Left colon (tissue), 2 donors: Measurements from ENCODE around the gene LZTR1. TPM values are rescaled to one million over a fixed set of nuclear protein-coding genes. Genes with fewer than 3 reads are reported as not detected.

Experiments used
- ATAC-seq: fragments of 200-7000 bp; cut with Tn5 transposase; one replicate; pipeline ENCODE4 v1.9.1; 2020; ENCODE audit warnings: mild to moderate bottlenecking, moderate library complexity
- DNase-seq, 2 donors: peaks; one replicate each; pipeline ENCODE4 v3.0.0-alpha.2; 2020
- intact Hi-C, 2 donors: fragments of 100-400 bp; cut with DNase I in 1 of 2; cut with micrococcal nuclease in 1 of 2; formaldehyde crosslinking; loops; one replicate each; pipeline versions ENCODE4 v1.11.2 to v1.14.0; 2022; cut with DNase I, micrococcal nuclease
- total RNA-seq, 2 donors: library from RNA; stranded (reverse); fragmentation: NEBNext Ultra II Directional; extraction: Animal tissue kit (Norgen Biotek cat#: 25700); gene quantifications; one replicate each; pipeline ENCODE4 v1.2.1, GENCODE V29; 2021
- donor health status: DM: no; HTN: no; CAD: no.
- donor health status: DM: yes; HTN: yes; CAD: no.

The LZTR1 gene
- total RNA-seq, 2 donors from 2014 or later, result 49.9 to 50.4 TPM

- ATAC-seq (no peak), DNase-seq (no peak)
- intact Hi-C loops, result no loop called here
Observed at GRCh38 chr22:20990184-20991180, 8.4 kb downstream of the LZTR1 start.

- ATAC-seq (no peak), DNase-seq (no peak)
- intact Hi-C loops, result no loop called here
Observed at GRCh38 chr22:20991252-20992055, 9.4 kb downstream of the LZTR1 start.

DNA sequence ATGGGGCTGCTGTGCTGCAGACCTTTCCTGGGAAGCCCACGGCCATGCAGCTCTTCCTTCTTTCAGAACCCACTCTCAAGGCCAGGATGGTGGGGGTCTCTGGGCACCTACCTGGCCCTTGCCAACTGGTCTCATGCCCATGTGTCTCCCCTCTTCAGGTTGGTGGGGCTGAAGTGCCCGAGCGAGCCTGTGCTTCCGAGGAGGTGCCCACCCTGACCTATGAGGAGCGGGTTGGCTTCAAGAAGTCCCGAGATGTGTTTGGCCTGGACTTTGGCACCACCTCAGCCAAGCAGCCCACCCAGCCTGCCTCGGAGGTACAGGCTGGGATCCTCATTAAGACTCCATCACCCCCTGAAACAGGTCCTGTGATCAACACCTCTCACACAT lies 10.0 kb downstream of the LZTR1 start:
- ATAC-seq (no peak), DNase-seq (no peak)
- intact Hi-C loops, result no loop called here

DNA sequence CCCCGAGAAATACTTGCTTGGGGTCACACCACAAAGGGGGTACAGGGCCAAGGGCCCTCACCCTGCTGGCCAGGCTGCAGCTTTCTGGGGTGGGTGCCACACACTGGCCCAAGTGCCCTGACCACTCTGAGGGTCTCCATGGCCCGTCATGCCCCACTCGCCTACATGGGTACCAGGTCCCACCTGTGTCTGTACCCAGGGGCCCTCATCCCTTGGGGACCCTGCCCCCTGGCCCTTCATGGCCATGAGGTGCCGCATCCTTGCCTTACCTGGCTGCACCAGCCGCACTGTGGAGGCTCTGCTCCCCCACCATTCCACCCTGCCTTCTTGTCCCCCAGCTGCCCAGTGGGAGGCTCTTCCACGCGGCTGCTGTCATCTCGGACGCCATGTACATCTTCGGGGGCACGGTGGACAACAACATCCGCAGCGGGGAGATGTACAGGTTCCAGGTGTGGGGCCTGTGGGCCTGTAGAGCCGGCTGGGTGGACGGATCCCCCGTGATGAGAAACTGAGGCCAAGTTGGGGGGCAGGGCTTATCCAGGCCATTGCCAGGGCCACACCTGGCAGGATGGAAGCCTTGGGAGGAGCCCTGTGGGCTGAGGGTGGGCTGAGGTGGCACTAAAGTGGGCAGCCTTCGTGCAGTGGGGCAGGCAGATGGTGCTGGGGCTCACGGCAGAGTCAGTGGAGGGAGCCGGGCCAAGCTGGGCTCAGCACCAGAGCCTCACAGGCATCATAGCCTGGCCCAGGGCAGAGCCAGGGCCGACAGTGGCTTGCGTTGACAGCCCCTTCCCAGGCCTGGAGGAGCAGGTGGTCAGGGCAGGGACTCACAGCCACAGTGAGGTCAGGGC lies 10.6 kb downstream of the LZTR1 start:
- ATAC-seq (no peak), DNase-seq (no peak)
- intact Hi-C loops, result no loop called here

DNA sequence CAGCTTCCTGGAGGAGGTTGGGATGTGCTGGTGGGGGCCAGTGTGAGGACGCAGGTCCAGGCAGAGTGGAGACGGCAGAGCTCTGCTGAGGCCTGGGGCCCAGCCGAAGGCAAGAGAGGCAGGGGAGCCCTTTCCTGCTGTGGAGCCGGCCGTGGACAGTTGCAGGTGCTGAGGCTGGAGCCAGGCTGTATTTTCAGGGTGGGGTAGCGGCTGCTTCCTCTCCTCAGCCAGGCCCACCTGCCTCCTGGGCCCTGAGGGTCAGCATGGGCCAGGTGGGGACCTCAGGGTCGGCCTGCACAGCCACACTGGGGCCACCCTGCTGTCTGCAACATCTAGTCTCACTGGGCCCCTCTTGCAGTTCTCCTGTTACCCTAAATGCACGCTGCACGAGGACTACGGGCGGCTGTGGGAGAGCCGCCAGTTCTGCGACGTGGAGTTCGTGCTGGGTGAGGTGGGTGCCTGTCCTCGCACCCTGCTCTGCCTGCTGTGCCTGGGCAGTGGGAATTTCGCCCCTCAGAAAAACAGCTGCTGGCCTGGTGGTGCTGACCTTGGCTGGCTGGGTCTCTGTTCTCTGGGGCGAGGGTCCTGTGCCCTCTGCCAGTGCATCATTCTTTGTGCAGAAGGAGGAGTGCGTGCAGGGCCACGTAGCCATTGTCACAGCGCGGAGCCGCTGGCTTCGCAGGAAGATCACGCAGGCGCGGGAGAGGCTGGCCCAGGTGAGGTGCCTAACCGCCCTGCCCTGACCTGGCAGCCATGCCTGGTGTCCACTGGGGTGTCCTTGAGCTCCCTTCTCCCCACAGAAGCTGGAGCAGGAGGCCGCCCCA lies 11.4 kb downstream of the LZTR1 start:
- ATAC-seq (no peak), DNase-seq (no peak)
- intact Hi-C loops, result no loop called here

DNA sequence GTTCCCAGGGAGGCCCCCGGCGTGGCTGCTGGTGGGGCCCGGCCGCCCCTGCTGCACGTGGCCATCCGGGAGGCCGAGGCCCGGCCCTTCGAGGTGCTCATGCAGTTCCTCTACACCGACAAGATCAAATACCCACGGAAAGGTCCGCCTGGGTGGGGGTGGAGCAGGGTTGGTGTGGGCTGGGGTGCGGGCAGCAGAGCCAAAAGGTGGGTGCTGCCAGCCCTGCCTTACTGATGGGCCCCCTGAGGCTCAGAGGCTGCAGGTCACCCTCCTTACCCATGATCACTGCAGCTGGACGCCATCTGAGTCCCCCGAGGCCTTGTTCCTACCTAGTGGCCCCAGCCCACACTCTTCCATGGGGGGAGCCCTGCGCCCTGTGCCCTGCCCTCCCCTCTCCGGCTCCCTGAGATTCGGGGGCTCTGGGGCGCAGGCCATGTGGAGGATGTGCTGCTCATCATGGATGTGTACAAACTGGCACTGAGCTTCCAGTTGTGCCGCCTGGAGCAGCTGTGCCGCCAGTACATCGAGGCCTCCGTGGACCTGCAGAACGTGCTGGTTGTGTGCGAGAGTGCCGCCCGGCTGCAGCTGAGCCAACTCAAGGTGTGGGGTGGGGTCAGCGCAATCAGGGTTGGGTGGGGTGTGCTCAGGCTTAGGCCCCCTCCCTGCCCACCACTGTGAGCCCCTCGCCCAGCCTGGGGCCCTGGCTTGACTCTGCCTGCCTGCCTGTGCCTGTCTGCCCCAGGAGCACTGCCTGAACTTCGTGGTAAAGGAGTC lies 12.2 kb downstream of the LZTR1 start:
- intact Hi-C loops, result no loop called here
- no peak for ATAC-seq
- DNase-seq, result no peak

DNA sequence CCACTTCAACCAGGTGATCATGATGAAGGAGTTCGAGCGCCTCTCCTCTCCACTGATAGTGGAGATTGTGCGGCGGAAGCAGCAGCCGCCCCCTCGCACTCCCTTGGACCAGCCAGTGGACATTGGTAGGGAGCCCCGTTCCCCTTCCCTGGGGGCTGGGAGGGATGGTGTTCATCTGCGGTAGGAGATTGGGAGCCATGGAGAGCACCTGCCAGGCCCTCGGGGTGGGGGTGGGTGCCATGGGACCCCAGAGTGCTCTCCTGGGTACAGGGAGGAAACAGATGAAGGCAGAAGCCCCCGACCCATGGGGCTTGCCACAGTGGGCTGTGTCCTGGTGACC lies 12.8 kb downstream of the LZTR1 start:
- intact Hi-C loops, result no loop called here
- ATAC-seq, result no peak
- no peak for DNase-seq

DNA sequence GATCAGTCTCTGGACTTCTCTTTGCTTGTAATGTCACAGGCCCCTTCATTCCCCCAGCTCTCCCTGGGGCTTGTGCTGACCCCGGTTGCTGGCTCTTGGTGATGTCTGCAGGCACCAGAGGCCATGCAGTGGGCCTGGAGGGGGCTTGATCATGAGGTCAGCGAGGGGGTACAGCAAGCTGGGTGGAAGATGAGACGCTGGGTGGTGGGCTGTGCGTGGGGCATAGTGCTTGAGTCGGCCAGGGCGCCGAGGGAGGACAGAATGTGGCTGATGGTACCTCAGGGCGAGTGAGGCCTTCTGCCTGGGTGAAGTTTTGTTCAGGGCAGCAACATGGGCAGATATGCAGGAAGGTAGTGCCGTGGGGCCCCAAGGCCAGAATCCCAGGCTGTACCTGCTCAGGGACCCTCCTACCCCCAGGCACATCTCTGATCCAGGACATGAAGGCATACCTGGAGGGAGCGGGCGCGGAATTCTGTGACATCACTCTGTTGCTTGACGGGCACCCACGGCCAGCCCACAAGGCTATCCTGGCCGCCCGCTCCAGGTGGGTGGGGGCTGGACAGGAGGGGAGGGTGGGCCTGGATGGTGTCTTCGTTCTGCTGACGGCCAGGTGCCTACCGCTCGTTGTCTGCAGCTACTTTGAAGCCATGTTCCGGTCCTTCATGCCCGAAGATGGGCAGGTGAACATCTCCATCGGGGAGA lies 13.4 kb downstream of the LZTR1 start:
- intact Hi-C loops, result no loop called here
- DNase-seq, result no peak
- no peak for ATAC-seq

- DNase-seq (no peak), ATAC-seq (no peak)
- intact Hi-C loops, result no loop called here
Observed at GRCh38 chr22:20996031-20996410, 13.9 kb downstream of the LZTR1 start.

GRCh38 chr22:20996598-20997535 lies 14.8 kb downstream of the LZTR1 start:
- intact Hi-C loops, result no loop called here
- no peak for DNase-seq
- no peak for ATAC-seq

DNA sequence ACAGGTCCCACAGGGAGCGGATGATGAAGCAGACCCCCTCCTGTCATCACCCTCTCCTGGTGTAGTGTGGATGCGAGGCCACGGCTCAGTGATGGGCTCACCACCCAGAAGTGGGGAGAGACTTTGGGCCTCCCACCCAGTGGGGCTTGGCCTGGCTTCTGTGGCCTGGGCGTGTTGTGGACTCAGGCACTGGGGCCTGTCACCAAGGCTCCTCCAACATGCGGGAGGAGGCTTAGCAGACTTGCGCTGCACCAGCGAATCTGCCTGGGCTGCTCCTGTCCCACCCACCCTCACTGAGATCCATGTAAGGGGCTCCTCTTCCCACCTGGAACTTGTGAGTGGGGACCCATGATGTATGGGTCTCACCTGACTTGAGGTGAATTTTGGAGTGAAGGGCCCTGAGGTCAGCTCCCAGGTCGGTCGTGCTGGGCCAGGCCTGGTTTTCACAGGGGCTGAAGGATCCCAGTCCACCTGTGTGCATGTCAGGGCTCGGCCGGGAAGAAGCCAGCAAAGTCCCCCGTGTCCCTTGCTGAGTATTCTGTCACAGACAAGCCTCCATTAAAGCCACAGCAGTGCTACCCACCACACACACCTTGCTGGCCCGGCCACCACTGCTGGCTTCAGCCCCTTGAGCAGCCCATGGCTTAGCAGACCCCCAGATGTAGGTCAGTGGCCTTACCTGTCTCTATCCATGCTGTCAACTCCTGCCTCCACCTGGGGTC lies 15.6 kb downstream of the LZTR1 start:
- DNase-seq (no peak), ATAC-seq (no peak)
- intact Hi-C loops, result no loop called here

- DNase-seq (no peak), ATAC-seq (no peak)
- intact Hi-C loops, result no loop called here
Observed at GRCh38 chr22:20998411-20999336, 16.6 kb downstream of the LZTR1 start.

DNA sequence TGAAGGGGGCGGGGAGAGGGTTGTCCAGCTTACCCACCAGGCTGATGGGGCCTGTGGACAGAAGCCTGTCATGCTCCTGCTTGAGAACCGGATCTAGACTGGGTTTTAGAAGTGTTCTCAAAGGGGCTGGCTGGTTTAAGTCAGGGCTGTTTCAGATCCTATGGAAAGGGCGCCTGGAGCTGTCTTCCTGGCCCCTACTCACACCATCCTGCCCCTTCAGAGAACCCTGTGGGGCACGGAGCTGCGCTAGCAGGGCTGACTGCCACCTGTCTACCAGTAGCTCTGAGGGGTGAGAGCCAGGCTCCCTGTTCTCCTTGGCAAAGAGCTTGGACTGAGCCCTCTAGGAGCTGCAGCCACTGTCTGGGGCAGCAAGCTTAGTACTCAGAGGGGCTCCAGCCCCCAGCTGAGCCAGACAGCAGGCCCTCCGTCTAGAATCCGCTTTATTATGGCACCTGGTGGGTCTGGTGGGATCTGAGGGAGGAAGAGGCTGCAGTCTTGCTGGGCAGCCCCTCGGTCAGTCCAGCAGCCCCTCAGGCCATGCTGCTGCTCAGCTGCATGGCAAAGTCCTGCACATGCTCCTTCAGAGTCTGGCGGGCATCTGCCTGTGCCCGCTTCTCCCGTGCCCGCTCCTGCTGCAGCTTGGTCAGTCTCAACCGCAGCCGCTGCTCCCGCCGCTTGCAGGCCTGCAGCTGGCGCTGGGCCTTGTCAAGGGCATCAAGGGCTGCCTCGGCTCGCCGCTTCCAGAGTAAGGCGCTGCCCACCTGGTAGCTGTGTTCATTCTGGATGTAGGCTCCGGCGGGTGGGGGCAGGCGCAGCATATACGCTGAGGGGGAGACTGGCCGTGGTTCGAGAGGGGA lies 17.5 kb downstream of the LZTR1 start:
- no peak for DNase-seq

More for the DNA sequence above, 17.5 kb downstream of the LZTR1 start:
- ATAC-seq, result no peak
- intact Hi-C loops, result no loop called here
